ENCODE measurements around the gene ATRIP. TPM values are rescaled to one million over a fixed set of nuclear protein-coding genes. Genes with fewer than 3 reads are reported as not detected.
A peak's percentile ranks its signal among the peaks of the same experiment; 100 is the strongest.

Gene ATRIP
- polyA plus RNA-seq, 3 donors, result 1.8 to 4.7 (median 2.8) TPM

- no peaks in the 10 kb centered on the region for H3K4me1 Mint-ChIP-seq
- no peak for DNase-seq
- peak overlapping the region in 1 of 7 donors; percentile 51 for H3K27ac Mint-ChIP-seq
- Histone ChIP-seq H2AFZ (ENCODE audit: insufficient read depth, low read depth, low read length, poor library complexity, severe bottlenecking) (no peak overlapping the region), H3K27me3 (ENCODE audit: control insufficient read depth in 2 of 2, insufficient read depth in 2 of 2, low read length in 2 of 2) (no peaks in the 10 kb centered on the region), H3K36me3 (replicated peaks in 1 of 2; ENCODE audit: control insufficient read depth in 1 of 2, insufficient read depth in 2 of 2, low read length in 2 of 2) (no peaks in the 10 kb centered on the region), H3K4me1 (ENCODE audit: control insufficient read depth in 1 of 2, insufficient read depth in 2 of 2, low read length in 2 of 2) (no peaks in the 10 kb centered on the region), H3K27ac (ENCODE audit: low read depth in 1 of 2, low read length in 2 of 2) (no peak overlapping the region), H3K4me3 (replicated peaks in 1 of 3; ENCODE audit: low read depth in 2 of 3, low read length in 3 of 3) (no peak overlapping the region), H3K4me2 (replicated peaks; ENCODE audit: extremely low read depth, low read length, poor library complexity, severe bottlenecking) (no peak overlapping the region), H3K79me2 (ENCODE audit: insufficient read depth, low read length) (no peaks in the 10 kb centered on the region), H4K20me1 (ENCODE audit: insufficient read depth, low read length) (no peaks in the 10 kb centered on the region), H3K9ac (ENCODE audit: insufficient read depth, low read length, poor library complexity, severe bottlenecking) (no peak overlapping the region), H3K9me3 (replicated peaks in 1 of 2; ENCODE audit: control insufficient read depth in 1 of 2, insufficient read depth in 1 of 2, low read length in 2 of 2) (no peaks in the 10 kb centered on the region)
- no peaks in the 10 kb centered on the region for H3K36me3 Mint-ChIP-seq
- H3K27me3 Mint-ChIP-seq (ENCODE audit: low read depth in 3 of 3), result peaks cover 0 to 4% (median 0%) of the 10 kb centered on the region in 3 donors
- intact Hi-C loops (cut with micrococcal nuclease), result no loop called here
- no peaks in the 10 kb centered on the region for H3K9me3 Mint-ChIP-seq
- H3K4me3 Mint-ChIP-seq, result no peak overlapping the region
- TF ChIP-seq, protein P1, sequence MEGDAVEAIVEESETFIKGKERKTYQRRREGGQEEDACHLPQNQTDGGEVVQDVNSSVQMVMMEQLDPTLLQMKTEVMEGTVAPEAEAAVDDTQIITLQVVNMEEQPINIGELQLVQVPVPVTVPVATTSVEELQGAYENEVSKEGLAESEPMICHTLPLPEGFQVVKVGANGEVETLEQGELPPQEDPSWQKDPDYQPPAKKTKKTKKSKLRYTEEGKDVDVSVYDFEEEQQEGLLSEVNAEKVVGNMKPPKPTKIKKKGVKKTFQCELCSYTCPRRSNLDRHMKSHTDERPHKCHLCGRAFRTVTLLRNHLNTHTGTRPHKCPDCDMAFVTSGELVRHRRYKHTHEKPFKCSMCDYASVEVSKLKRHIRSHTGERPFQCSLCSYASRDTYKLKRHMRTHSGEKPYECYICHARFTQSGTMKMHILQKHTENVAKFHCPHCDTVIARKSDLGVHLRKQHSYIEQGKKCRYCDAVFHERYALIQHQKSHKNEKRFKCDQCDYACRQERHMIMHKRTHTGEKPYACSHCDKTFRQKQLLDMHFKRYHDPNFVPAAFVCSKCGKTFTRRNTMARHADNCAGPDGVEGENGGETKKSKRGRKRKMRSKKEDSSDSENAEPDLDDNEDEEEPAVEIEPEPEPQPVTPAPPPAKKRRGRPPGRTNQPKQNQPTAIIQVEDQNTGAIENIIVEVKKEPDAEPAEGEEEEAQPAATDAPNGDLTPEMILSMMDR (IDR thresholded peaks at IDR 0.05), result no peak
- WGBS (ENCODE audit: insufficient coverage), result 93% methylated on average over 4 of the region's 4 CpGs
These were observed 37.7 kb upstream of the ATRIP start for GRCh38 chr3:48408823-48409281.

GRCh38 chr3:48409291-48410201 lies 37.0 kb upstream of the ATRIP start:
- Histone ChIP-seq H3K27me3 (ENCODE audit: control insufficient read depth in 2 of 2, insufficient read depth in 2 of 2, low read length in 2 of 2) (no peaks in the 10 kb centered on the region), H3K4me1 (ENCODE audit: control insufficient read depth in 1 of 2, insufficient read depth in 2 of 2, low read length in 2 of 2) (no peaks in the 10 kb centered on the region), H4K20me1 (ENCODE audit: insufficient read depth, low read length) (no peaks in the 10 kb centered on the region), H3K9me3 (replicated peaks in 1 of 2; ENCODE audit: control insufficient read depth in 1 of 2, insufficient read depth in 1 of 2, low read length in 2 of 2) (no peaks in the 10 kb centered on the region), H3K27ac (ENCODE audit: low read depth in 1 of 2, low read length in 2 of 2) (no peak overlapping the region), H3K4me2 (replicated peaks; ENCODE audit: extremely low read depth, low read length, poor library complexity, severe bottlenecking) (no peak overlapping the region), H3K9ac (ENCODE audit: insufficient read depth, low read length, poor library complexity, severe bottlenecking) (no peak overlapping the region), H2AFZ (ENCODE audit: insufficient read depth, low read depth, low read length, poor library complexity, severe bottlenecking) (no peak overlapping the region), H3K4me3 (replicated peaks in 1 of 3; ENCODE audit: low read depth in 2 of 3, low read length in 3 of 3) (no peak overlapping the region), H3K36me3 (replicated peaks in 1 of 2; ENCODE audit: control insufficient read depth in 1 of 2, insufficient read depth in 2 of 2, low read length in 2 of 2) (no peaks in the 10 kb centered on the region), H3K79me2 (ENCODE audit: insufficient read depth, low read length) (no peaks in the 10 kb centered on the region)
- Mint-ChIP-seq H3K27ac (peak overlapping the region in 2 of 7 donors; percentile 18 to 51), H3K4me3 (no peak overlapping the region), H3K4me1 (no peaks in the 10 kb centered on the region), H3K27me3 (ENCODE audit: low read depth in 3 of 3) (peaks cover 0 to 4% (median 0%) of the 10 kb centered on the region in 3 donors), H3K36me3 (no peaks in the 10 kb centered on the region), H3K9me3 (no peaks in the 10 kb centered on the region)
- DNase-seq, result no peak
- intact Hi-C loops (cut with micrococcal nuclease), result no loop called here
- TF ChIP-seq, protein P1 (IDR thresholded peaks at IDR 0.05), result no peak
- WGBS (ENCODE audit: insufficient coverage), result 95% methylated on average over 25 of the region's 31 CpGs
